Astrocyte of the spinal cord (primary cell): ENCODE measurements around the gene RBM15B.

ENCODE experiments used
- DNase-seq: peaks from one replicate; pipeline ENCODE4 v3.0.0; 2011; ENCODE audit warnings: low read depth, low spot score
- H3K4me3 ChIP-seq: 2 replicates; pipeline ENCODE4 v1.5.1; 2011; ENCODE audit warnings: low read depth, mild to moderate bottlenecking, low read length, moderate library complexity
- in situ Hi-C: cut with HindIII; loops from 2 replicates; pipeline ENCODE4 v1.10.0; 2017; ENCODE audit warnings: low sequenced_read_pairs
- TF ChIP-seq, protein P1 (sequence below): IDR thresholded peaks from 2 replicates; pipeline ENCODE4 v1.5.1; 2012; ENCODE audit warnings: low read depth, mild to moderate bottlenecking, low read length, inconsistent platforms

RBM15B gene

DNA sequence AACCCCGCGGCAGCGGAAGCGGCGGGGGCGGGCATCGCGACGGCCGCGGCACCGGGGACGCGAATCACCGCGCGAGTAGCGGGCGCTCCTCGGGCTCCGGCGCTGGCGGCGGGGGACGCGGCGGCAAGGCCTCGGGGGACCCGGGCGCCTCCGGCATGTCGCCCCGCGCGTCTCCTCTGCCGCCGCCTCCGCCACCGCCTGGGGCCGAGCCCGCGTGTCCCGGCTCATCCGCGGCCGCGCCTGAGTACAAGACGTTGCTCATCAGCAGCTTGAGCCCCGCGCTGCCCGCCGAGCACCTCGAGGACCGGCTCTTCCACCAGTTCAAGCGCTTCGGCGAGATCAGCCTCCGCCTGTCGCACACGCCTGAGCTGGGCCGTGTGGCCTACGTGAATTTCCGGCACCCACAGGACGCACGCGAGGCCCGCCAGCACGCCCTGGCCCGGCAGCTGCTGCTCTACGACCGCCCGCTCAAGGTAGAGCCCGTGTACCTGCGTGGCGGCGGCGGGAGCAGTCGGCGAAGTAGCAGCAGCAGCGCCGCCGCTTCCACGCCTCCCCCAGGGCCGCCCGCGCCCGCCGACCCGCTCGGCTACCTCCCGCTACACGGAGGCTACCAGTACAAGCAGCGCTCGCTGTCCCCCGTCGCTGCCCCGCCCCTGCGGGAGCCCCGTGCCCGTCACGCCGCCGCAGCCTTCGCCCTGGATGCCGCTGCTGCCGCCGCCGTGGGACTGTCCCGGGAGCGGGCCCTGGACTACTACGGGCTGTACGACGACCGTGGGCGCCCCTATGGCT lies 675 bp downstream of the RBM15B start:
- DNase-seq: peak; percentile 39
- in situ Hi-C loops: no loop called here
- TF ChIP-seq, protein P1, sequence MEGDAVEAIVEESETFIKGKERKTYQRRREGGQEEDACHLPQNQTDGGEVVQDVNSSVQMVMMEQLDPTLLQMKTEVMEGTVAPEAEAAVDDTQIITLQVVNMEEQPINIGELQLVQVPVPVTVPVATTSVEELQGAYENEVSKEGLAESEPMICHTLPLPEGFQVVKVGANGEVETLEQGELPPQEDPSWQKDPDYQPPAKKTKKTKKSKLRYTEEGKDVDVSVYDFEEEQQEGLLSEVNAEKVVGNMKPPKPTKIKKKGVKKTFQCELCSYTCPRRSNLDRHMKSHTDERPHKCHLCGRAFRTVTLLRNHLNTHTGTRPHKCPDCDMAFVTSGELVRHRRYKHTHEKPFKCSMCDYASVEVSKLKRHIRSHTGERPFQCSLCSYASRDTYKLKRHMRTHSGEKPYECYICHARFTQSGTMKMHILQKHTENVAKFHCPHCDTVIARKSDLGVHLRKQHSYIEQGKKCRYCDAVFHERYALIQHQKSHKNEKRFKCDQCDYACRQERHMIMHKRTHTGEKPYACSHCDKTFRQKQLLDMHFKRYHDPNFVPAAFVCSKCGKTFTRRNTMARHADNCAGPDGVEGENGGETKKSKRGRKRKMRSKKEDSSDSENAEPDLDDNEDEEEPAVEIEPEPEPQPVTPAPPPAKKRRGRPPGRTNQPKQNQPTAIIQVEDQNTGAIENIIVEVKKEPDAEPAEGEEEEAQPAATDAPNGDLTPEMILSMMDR: no peak
- H3K4me3 ChIP-seq: peak overlapping the region; percentile 62

DNA sequence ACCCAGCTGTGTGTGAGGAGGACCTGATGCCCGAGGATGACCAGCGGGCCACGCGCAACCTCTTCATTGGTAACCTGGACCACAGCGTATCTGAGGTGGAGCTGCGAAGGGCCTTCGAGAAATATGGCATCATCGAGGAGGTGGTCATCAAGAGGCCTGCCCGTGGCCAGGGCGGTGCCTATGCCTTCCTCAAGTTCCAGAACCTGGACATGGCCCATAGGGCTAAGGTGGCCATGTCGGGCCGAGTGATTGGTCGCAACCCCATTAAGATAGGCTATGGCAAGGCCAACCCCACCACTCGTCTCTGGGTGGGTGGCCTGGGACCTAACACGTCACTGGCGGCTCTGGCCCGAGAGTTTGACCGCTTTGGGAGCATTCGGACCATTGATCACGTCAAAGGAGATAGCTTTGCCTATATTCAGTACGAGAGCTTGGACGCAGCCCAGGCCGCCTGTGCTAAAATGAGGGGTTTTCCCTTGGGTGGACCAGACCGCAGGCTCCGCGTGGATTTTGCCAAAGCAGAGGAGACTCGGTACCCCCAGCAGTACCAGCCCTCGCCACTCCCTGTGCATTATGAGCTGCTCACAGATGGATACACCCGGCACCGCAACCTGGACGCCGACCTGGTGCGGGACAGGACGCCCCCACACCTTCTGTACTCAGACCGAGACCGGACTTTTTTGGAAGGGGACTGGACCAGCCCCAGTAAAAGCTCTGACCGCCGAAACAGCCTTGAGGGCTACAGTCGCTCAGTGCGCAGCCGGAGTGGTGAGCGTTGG lies 1.5 kb downstream of the RBM15B start:
- peak overlapping the region; percentile 62 for H3K4me3 ChIP-seq
- no peak for DNase-seq
- TF ChIP-seq, protein P1: no peak
- in situ Hi-C loops: no loop called here

DNA sequence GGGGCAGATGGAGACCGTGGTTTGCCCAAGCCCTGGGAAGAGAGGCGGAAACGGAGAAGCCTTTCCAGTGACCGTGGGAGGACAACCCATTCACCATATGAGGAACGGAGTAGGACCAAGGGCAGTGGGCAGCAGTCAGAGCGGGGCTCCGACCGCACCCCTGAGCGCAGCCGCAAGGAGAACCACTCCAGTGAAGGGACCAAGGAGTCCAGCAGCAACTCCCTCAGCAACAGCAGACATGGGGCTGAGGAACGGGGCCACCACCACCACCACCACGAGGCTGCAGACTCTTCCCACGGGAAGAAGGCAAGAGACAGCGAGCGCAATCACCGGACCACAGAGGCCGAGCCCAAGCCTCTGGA lies 2.0 kb downstream of the RBM15B start:
- TF ChIP-seq, protein P1: no peak
- no peak for DNase-seq
- in situ Hi-C loops: no loop called here
- H3K4me3 ChIP-seq: no peak overlapping the region

DNA sequence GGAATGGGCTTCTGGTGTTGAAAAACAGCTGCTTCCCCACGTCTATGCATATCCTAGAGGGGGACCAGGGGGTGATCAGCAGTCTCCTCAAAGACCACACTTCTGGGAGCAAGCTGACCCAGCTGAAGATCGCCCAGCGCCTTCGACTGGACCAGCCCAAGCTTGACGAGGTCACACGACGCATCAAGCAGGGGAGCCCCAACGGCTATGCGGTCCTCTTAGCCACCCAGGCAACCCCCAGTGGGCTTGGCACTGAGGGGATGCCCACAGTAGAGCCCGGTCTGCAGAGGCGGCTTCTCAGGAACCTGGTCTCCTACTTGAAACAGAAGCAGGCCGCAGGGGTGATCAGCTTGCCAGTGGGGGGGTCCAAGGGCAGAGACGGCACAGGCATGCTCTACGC lies 2.5 kb downstream of the RBM15B start:
- TF ChIP-seq, protein P1: no peak
- in situ Hi-C loops: no loop called here
- DNase-seq: no peak
- no peak overlapping the region for H3K4me3 ChIP-seq

DNA sequence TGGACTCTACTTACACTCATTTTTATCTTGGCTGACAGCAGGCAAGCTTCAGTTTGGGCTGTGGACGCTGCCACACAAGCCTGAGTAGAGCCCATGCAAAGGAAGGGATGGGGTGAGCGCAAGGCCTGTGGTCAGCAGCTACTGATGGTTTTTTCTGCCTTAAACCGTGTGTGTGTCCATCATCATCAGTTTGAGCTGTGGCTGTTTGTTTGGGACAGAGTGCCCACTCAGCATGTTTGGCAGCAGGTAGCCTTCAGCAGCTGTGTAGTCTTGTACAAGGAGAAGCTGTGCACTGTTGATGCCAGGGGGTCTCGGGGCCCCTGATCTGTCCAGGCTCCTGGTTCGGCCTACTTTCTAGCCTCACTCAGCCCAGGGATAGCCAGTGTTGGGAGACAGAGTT lies 3.5 kb downstream of the RBM15B start:
- DNase-seq: no peak
- in situ Hi-C loops: no loop called here
- no peak overlapping the region for H3K4me3 ChIP-seq
- TF ChIP-seq, protein P1: no peak

DNA sequence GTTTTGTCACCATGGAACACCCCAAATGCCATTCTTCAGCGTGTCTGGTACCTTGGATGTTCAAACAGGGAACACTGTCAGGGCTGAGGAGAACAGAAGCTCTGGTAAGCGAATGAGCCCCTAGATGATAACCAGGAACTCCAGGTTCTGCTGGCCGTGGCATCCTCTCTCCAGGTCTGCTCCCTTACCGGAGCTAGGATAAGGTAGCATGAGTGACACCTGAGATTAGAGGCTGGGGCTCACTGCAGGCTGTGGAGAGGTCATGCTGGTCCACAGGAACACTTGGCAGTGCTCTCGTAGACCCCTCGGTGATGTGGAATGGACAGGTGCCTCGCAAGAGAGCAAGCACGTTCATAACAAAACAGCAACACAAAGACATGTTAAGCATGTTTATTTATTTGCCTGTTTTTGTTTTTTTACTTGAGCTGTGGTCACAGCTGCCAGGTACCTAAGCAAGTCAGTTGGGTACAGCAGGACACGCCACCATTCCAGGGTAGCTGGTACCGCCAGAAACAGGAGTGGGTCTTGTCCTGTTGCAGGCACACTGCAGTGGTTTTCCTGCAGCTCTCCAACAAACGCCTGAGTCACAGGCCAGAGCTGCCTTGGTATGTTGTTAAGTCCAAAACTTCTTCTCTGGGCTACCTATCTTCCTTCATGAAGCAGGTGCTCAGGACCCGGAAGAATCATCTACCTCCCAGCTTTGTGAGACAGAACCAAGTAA lies 4.6 kb downstream of the RBM15B start:
- in situ Hi-C loops: no loop called here
- TF ChIP-seq, protein P1: no peak

More for the DNA sequence above, 4.6 kb downstream of the RBM15B start:
- DNase-seq: no peak
- no peak overlapping the region for H3K4me3 ChIP-seq
